ENCODE measurements around the gene LARP4B. TPM values are rescaled to one million over a fixed set of nuclear protein-coding genes. Genes with fewer than 3 reads are reported as not detected.

The LARP4B gene
- total RNA-seq, 1 experiment from 2014 or later = 122 TPM

- TF ChIP-seq REST (IDR thresholded peaks at IDR 0.05; ENCODE audit: low read depth) (no peak), SIN3A (IDR thresholded peaks at IDR 0.05; ENCODE audit: low read depth) (no peak)
These were observed 22.9 kb upstream of the LARP4B start (continued) for GRCh38 chr10:954396-954795.

- Histone ChIP-seq H3K27me3 (ENCODE audit: insufficient read depth, low read length) (peaks cover 28% of the 10 kb centered on the region), H2AFZ (ENCODE audit: low read depth, low read length, poor library complexity, severe bottlenecking) (no peak overlapping the region), H4K20me1 (ENCODE audit: insufficient read depth) (no peaks in the 10 kb centered on the region), H3K27ac (ENCODE audit: low read depth, low read length) (no peak overlapping the region), H3K79me2 (ENCODE audit: insufficient read depth, low read length) (no peaks in the 10 kb centered on the region), H3K4me3 (replicated peaks in 1 of 2; ENCODE audit: low read depth in 1 of 2, low read length in 2 of 2) (no peak overlapping the region), H3K9me3 (ENCODE audit: control insufficient read depth in 1 of 2, insufficient read depth in 1 of 2, low read depth in 1 of 2, low read length in 2 of 2) (no peaks in the 10 kb centered on the region), H3K36me3 (ENCODE audit: control insufficient read depth in 1 of 2, insufficient read depth in 2 of 2, low read length in 2 of 2) (no peaks in the 10 kb centered on the region), H3K9ac (ENCODE audit: low read length) (no peak overlapping the region), H3K4me2 (ENCODE audit: low read length) (no peak overlapping the region), H3K9me2 (ENCODE audit: insufficient read depth) (no peaks in the 10 kb centered on the region), H3K4me1 (ENCODE audit: control insufficient read depth in 1 of 2, insufficient read depth in 2 of 2, low read length in 2 of 2) (no peaks in the 10 kb centered on the region)
- intact Hi-C loops (cut with micrococcal nuclease) = no loop called here
- no TSS peak for BruUV-seq (replicated peaks)
- ChIA-PET RAD21 (ENCODE audit: low non-redundant PET in 1 of 2, low total read pairs in 2 of 2, uncharacterized antibody in 2 of 2, unreplicated experiment in 2 of 2) (no interaction called here), CTCF (no interaction called here), POLR2A (no interaction called here)
- ATAC-seq (no peak), DNase-seq (ENCODE audit: low read depth, low spot score) (no peak)
- TF ChIP-seq YY1 (IDR thresholded peaks at IDR 0.05; ENCODE audit: extremely low read depth, insufficient replicate concordance, low read depth, low read length) = no peak
- TF ChIP-seq ZNF274 (IDR thresholded peaks at IDR 0.05; ENCODE audit: low read depth, low read length) = no peak
- TF ChIP-seq ELF1 (IDR thresholded peaks at IDR 0.05; ENCODE audit: borderline replicate concordance, low read depth) = no peak
- TF ChIP-seq CBX3 (IDR thresholded peaks at IDR 0.05; ENCODE audit: low read depth) = no peak
- no peak for TF ChIP-seq JUND (IDR thresholded peaks at IDR 0.05)
- TF ChIP-seq ATF3 (IDR thresholded peaks at IDR 0.05) = no peak
- TF ChIP-seq POLR2AphosphoS5 (IDR thresholded peaks at IDR 0.05; ENCODE audit: low read depth, low read length) = no peak
- no peak for TF ChIP-seq CTCF (IDR thresholded peaks at IDR 0.05 in 2 of 3, conservative IDR thresholded peaks at IDR 0.05 in 1 of 3; ENCODE audit: borderline replicate concordance in 1 of 3, insufficient read depth in 1 of 3, low read depth in 2 of 3, low read length in 2 of 3)
- TF ChIP-seq TCF7L2 (IDR thresholded peaks at IDR 0.05; ENCODE audit: borderline replicate concordance, extremely low read depth, insufficient read depth, insufficient read length) = no peak
- TF ChIP-seq POLR2A (IDR thresholded peaks at IDR 0.05; ENCODE audit: borderline replicate concordance, extremely low read depth, insufficient read depth, insufficient read length) = no peak
- TF ChIP-seq ZFX (IDR thresholded peaks at IDR 0.05) = no peak
- no peak for TF ChIP-seq SP1 (IDR thresholded peaks at IDR 0.05; ENCODE audit: low read depth)
- no peak for TF ChIP-seq EZH2phosphoT487 (IDR thresholded peaks at IDR 0.05; ENCODE audit: borderline replicate concordance)
- TF ChIP-seq ZBTB33 (IDR thresholded peaks at IDR 0.05; ENCODE audit: extremely low read depth, insufficient replicate concordance, low read length) = no peak
- no peak for TF ChIP-seq SIN3A (IDR thresholded peaks at IDR 0.05; ENCODE audit: low read depth)
- TF ChIP-seq MAX (IDR thresholded peaks at IDR 0.05) = no peak
- no peak for TF ChIP-seq CEBPB (IDR thresholded peaks at IDR 0.05; ENCODE audit: low read depth)
These were observed 22.3 kb upstream of the LARP4B start for GRCh38 chr10:953836-954235.

Measured in HCT116 (cell line).